GM12878 (cell line): Measurements from ENCODE around the gene SLC2A1. TPM values are rescaled to one million over a fixed set of nuclear protein-coding genes. Genes with fewer than 3 reads are reported as not detected.

Experiments used
- BHLHE40 ChIP-seq, 2 experiments: fragments of 450-650 bp in 1 of 2; IDR thresholded peaks; 2 replicates each; pipeline ENCODE4 v1.6.1; 2011 to 2017; ENCODE audit warnings: low read depth in 2 of 2, borderline replicate concordance in 1 of 2, improper control_type of control experiment in 1 of 2, low read length in 1 of 2, mild to moderate bottlenecking in 1 of 2
- BRCA1 ChIP-seq: IDR thresholded peaks from 2 replicates; pipeline ENCODE4 v1.6.1; 2011; ENCODE audit warnings: low read depth, low read length, improper control_type of control experiment
- CEBPB ChIP-seq, 2 experiments: fragments of 150-350 bp in 1 of 2; IDR thresholded peaks; 2 replicates each; pipeline ENCODE4 v1.6.1; 2012 to 2014; ENCODE audit warnings: low read depth in 2 of 2, low read length in 2 of 2, borderline replicate concordance in 1 of 2, inconsistent platforms in 1 of 2
- CREM ChIP-seq: IDR thresholded peaks from 2 replicates; pipeline ENCODE4 v1.6.1; 2014; ENCODE audit warnings: antibody characterized with exemption, low read depth
- CTCF ChIP-seq, 3 experiments: IDR thresholded peaks in 2 of 3; conservative IDR thresholded peaks in 1 of 3; 2 replicates each; pipeline ENCODE4 v1.5.1; 2011; ENCODE audit warnings: low read depth in 3 of 3, low read length in 3 of 3, mild to moderate bottlenecking in 3 of 3, control low read depth in 2 of 3, moderate library complexity in 2 of 3, inconsistent platforms in 1 of 3, mixed read lengths in 1 of 3; ENCODE audit not compliant: control insufficient read depth in 2 of 3, insufficient read depth in 1 of 3; ENCODE audit errors: extremely low read depth in 1 of 3
- E2F8 ChIP-seq: fragments of 450-650 bp; IDR thresholded peaks from 2 replicates; pipeline ENCODE4 v1.6.1; 2018; ENCODE audit warnings: mild to moderate bottlenecking, low read depth, moderate library complexity; ENCODE audit not compliant: partially characterized antibody
- FOXK2 ChIP-seq: fragments of 450-650 bp; IDR thresholded peaks from 2 replicates; pipeline ENCODE4 v1.6.1; 2017; ENCODE audit warnings: mild to moderate bottlenecking, moderate library complexity
- GATAD2B ChIP-seq: fragments of 450-650 bp; conservative IDR thresholded peaks from 2 replicates; pipeline ENCODE4 v1.6.1; 2017; ENCODE audit warnings: low read depth, mild to moderate bottlenecking, moderate library complexity
- KAT2A ChIP-seq: conservative IDR thresholded peaks from 2 replicates; pipeline ENCODE4 v1.6.1; 2011; ENCODE audit warnings: low read depth, low read length; ENCODE audit not compliant: control insufficient read depth
- PML ChIP-seq: IDR thresholded peaks from 2 replicates; pipeline ENCODE4 v1.6.1; 2012; ENCODE audit warnings: low read length, inconsistent platforms
- RB1 ChIP-seq: fragments of 450-650 bp; formaldehyde crosslinking; IDR thresholded peaks from 2 replicates; pipeline ENCODE4 v1.6.1; 2017; ENCODE audit warnings: mild to moderate bottlenecking, borderline replicate concordance
- RBBP5 ChIP-seq: fragments of 200-600 bp; sonication (generic); conservative IDR thresholded peaks from 2 replicates; pipeline ENCODE4 v1.6.1; 2016
- RFX5 ChIP-seq: IDR thresholded peaks from 2 replicates; pipeline ENCODE4 v1.6.1; 2011; ENCODE audit warnings: low read depth, low read length, improper control_type of control experiment
- SPI1 ChIP-seq: IDR thresholded peaks from 2 replicates; pipeline ENCODE4 v1.6.1; 2011; ENCODE audit warnings: low read depth, mild to moderate bottlenecking, low read length, moderate library complexity, borderline replicate concordance; ENCODE audit not compliant: insufficient read depth
- SREBF2 ChIP-seq: IDR thresholded peaks from 2 replicates; pipeline ENCODE4 v1.6.1; 2012; ENCODE audit warnings: mild to moderate bottlenecking, low read length
- WRNIP1 ChIP-seq: IDR thresholded peaks from 2 replicates; pipeline ENCODE4 v1.6.1; 2011; ENCODE audit warnings: low read depth, low read length, improper control_type of control experiment, borderline replicate concordance
- ZBTB11 ChIP-seq: fragments of 450-650 bp; formaldehyde crosslinking; IDR thresholded peaks from 2 replicates; pipeline ENCODE4 v1.5.0; 2022; ENCODE audit warnings: mild to moderate bottlenecking, missing genetic modification characterization
- ZNF207 ChIP-seq: fragments of 450-650 bp; IDR thresholded peaks from 2 replicates; pipeline ENCODE4 v1.6.1; 2014; ENCODE audit warnings: antibody characterized with exemption, mild to moderate bottlenecking, borderline replicate concordance
- polyA plus RNA-seq, 11 experiments: library from polyadenylated mRNA; depleted of rRNA in 4 of 11; unstranded in 6 of 11; stranded (reverse) in 5 of 11; fragments of >200 nt; fragmentation: Nextera tagmentation in 4 of 11; fragmentation: Illumina TruSeq in 1 of 11; extraction: Ambion mirVana in 4 of 11; extraction: Trizol in 1 of 11; gene quantifications; 1 replicate in 1 of 11; 2 replicates in 10 of 11; pipeline versions ENCODE4 v1.2.1 to v1.2.3, GENCODE V29; 2011 to 2016; ENCODE audit warnings: inconsistent platforms in 2 of 11, missing spikeins in 2 of 11, low read depth in 1 of 11
- total RNA-seq, 4 experiments: library from RNA; depleted of rRNA in 3 of 4; stranded (reverse); fragments of >200 nt in 3 of 4; fragmentation: Illumina TruSeq in 1 of 4; extraction: Trizol in 1 of 4; gene quantifications; 2 replicates each; pipeline versions ENCODE4 v1.2.1 to v1.2.3, GENCODE V29; 2013 to 2021

SLC2A1 gene
- total and polyA plus RNA-seq, 10 of the 15 experiments (the other 5 are each of a cell fraction or from before 2014, with no cell fraction given) = 5.7 to 66.0 (median 44.2) TPM

- TF ChIP-seq E2F8 (peak; percentile 34), KAT2A (no peak), CEBPB (IDR thresholded peaks at IDR 0.05; ENCODE audit: borderline replicate concordance in 1 of 2, low read depth in 2 of 2, low read length in 2 of 2) (no peak), BRCA1 (0 out of 2 replicates have a peak, but pooled peaks have one; percentile 21), WRNIP1 (no peak), ZNF207 (no peak), SREBF2 (no peak), SPI1 (no peak), BHLHE40 (IDR thresholded peaks at IDR 0.05; ENCODE audit: borderline replicate concordance in 1 of 2, low read depth in 2 of 2, low read length in 1 of 2) (peak; percentile 15 to 37; a peak in 2 of 4 replicates), FOXK2 (no peak), RBBP5 (no peak), RB1 (0 out of 2 replicates have a peak, but pooled peaks have one; percentile 45), PML (0 out of 2 replicates have a peak, but pooled peaks have one; percentile 58), ZBTB11 (CRISPR knock-in tag) (no peak), GATAD2B (peak; percentile 13; the same call in 1 of the 2 replicates), CREM (peak; percentile 36; the same call in 1 of the 2 replicates), RFX5 (0 out of 2 replicates have a peak, but pooled peaks have one; percentile 64), CTCF (IDR thresholded peaks at IDR 0.05 in 2 of 3, conservative IDR thresholded peaks at IDR 0.05 in 1 of 3; ENCODE audit: control insufficient read depth in 2 of 3, extremely low read depth in 1 of 3, insufficient read depth in 1 of 3, low read depth in 3 of 3, low read length in 3 of 3) (no peak; a peak in 1 of 6 replicates)
These were observed at the start of gene SLC2A1 (continued) for GRCh38 chr1:42958488-42959319.
